ENCODE results near the gene KYNU. TPM values are rescaled to one million over a fixed set of nuclear protein-coding genes. Genes with fewer than 3 reads are reported as not detected.
"Not testable (repeated sequence)": the region's sequence is repeated elsewhere in the genome, so short reads cannot be mapped to it uniquely, and the experiment has no call there.

Gene KYNU
- polyA plus RNA-seq, 10 donors: 0.52 to 1.2 (median 0.81) TPM

GRCh38 chr2:142870526-142870925 is 6.9 kb upstream of the KYNU start:
- no peak for DNase-seq

- DNase-seq: no peak
These were observed 6.1 kb upstream of the KYNU start for GRCh38 chr2:142871396-142871795.

DNA sequence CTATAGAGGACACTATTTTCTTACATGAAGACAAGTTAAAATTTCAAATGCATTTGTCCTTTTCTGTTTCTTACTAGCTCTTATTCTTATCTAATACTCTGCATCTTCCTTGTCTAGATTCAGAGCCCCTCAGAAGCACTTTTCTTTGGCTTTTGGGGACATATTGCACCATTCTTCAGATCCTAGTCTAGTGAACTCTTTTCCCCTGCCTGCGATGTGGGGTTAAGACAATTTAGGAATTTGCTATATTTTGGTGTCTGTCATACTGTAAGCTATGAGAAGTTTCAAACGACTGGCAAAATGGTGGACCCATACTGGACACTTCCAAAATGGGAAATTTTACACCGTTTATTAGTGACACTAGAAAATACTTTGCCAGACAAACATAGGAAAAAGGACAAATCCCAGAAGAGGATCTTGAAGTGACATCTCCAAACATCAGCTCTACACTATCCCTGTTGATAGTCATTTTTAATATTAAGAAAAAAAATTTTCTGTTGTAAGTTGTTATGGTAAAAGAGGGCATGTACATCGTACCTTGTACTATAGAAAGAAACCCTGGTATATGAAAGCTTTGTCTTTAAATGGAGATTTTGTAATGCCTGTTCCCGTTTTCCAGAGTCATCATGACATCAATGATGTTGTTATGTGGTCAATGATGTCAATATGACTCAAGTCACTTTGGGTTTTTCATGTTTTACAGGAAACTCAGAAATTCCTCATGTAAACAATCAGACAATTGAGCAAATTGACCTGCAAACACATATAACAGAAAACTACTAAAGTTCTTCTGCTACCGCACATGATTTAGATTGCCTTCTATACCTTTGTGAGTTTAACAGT is 4.4 kb upstream of the KYNU start:
- peak in 1 of 3 donors; percentile 42 for DNase-seq

- DNase-seq: no peak
These were observed 3.6 kb upstream of the KYNU start for GRCh38 chr2:142873831-142874287.

- DNase-seq: peak in 1 of 3 donors; percentile 41
These were observed 3.1 kb upstream of the KYNU start for GRCh38 chr2:142874293-142874814.

- DNase-seq: no peak
These were observed 2.5 kb upstream of the KYNU start for GRCh38 chr2:142875010-142875409.

GRCh38 chr2:142875652-142876051 is 1.8 kb upstream of the KYNU start:
- DNase-seq: no peak

DNA sequence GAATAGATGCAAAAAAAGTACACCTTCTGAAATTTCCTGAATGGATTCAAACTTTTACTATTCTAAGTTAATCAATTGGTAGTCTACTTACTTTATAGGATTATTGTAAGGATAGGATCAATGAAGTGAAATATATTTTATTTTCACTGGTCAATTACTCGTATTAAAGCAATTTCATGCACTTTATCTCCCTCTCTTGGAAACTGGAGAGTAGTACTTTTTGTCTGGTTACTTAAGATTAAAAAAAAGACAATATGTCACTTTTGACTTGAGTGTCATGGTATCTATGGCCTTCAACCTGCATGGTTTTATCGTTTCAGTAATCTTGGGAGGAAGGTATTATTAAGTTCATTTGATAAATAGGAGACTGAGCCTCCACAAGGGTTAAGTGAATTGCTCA is 1.0 kb upstream of the KYNU start:
- DNase-seq: no peak

DNA sequence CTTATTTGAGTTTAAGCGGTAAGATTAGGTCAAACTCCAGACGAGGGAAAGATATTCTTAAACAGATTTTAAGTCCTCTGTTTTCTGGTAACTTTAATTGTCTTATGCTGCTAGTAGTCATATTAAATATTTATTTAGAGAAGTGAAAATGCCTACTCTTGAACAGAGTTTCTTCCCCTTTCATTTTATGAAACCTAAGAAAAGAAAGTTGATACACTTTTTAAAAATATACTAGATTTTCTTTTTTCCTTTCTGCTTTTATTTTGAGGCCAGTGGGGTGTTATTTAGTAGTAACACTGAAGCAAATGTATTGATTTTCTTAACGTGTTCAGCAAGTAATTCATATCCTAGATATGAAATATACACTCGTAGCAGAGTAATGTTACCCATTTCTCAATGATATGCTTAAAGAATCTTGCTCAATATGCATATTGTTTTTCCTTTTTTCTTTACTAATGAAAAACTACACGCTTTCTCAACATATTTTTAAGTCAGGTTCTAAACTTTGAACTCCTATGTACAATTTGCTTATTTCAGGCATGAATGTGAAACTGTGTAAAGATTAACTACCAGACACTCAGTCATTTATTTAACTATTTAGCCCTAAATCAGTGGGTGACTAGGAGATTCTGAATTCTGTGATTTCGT is 691 bp downstream of the KYNU start:
- no peak for DNase-seq

- no peak for DNase-seq
These were observed 1.7 kb downstream of the KYNU start for GRCh38 chr2:142879151-142879550.

DNA sequence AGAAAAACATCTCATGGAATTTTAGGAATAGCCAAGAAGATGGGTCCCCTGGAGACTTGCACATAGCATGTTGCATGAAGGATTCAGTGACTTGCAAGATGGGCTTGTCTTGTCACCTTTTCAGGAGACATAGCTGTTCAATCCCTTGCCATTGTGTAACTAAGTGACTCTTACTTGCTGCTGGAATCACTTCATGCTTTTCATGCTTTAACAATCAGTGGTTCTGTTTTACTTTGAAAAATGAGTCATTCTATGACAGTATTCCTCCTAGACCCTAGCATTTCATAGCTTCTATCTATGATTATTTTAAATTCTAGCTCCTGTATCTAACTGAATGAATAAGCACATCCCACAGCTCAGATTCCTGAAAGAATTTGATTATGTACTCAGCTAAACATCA is 2.8 kb downstream of the KYNU start:
- DNase-seq: peak in 1 of 3 donors; percentile 25

DNA sequence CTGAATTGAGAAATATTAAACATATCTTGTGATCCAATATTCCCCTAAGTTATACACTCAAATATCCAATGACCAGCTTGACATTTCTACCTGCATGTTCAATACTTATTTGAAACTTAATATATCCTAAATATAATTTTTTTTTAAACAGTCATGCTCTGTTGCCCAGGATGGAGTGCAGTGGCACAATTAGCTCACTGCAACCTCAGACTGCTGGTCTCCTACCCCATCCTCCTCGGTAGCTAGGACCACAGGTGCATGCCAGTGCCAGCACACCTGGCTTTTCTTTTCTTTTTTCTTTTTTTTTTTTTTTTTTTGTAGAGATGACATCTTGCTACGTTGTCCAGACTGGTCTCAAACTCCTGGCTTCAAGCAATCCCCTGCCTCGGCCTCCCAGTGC is 4.2 kb downstream of the KYNU start:
- DNase-seq: no peak

DNA sequence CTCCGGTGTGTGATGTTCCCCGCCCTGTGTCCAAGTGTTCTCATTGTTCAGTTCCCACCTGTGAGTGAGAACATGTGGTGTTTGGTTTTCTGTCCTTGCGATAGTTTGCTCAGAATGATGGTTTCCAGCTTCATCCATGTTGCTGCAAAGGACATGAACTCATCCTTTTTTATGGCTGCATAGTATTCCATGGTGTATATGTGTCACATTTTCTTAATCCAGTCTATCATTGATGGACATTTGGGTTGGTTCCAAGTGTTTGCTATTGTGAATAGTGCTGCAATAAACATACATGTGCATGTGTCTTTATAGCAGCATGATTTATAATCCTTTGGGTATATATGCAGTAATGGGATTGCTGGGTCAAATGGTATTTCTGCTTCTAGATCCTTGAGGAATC is 5.0 kb downstream of the KYNU start:
- DNase-seq: not testable (repeated sequence)

GRCh38 chr2:142883526-142883925 is 6.1 kb downstream of the KYNU start:
- no peak for DNase-seq

GRCh38 chr2:142885543-142885942 is 8.1 kb downstream of the KYNU start:
- no peak for DNase-seq

- DNase-seq: no peak
These were observed 15.3 kb downstream of the KYNU start for GRCh38 chr2:142892715-142893114.

DNA sequence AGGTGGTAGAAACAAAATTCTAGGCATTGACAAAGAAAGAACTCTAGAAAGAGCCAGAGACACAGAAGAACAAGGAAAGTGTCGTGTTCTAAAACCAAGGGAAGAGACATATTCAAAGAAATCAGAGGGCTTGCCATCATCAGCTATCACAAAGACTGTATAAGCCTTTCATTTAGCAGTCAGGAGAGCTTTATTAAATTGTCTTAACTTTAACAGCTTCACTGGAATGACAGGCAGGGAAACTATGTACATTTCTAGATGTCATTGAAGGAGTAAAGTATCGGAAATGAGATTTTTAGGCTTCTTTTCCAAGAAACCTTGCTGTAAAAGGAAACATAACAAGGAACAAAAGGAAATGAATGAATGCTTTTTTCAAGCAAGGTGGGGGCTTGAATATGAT is 15.8 kb downstream of the KYNU start:
- no peak for DNase-seq

- DNase-seq: no peak
These were observed 20.3 kb downstream of the KYNU start for GRCh38 chr2:142897807-142898206.

DNA sequence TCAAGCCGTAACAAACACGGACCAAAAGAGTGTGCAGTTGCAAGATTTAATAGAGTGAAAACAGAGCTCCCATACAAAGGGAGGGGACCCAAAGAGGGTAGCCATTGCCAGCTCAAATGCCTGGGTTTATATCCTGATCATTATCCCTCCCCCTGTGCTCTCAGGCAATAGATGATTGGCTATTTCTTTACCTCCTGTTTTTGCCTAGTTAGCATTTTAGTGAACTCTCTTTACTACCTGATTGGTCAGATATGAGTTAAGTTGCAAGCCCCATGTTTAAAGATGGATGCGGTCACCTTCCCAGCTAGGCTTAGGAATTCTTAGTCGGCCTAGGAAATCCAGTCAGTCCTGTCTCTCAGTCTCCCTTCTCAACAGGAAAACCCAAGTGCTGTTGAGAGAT is 22.9 kb downstream of the KYNU start:
- DNase-seq: not testable (repeated sequence)

GRCh38 chr2:142901780-142902179 is 24.3 kb downstream of the KYNU start:
- DNase-seq: no peak

DNA sequence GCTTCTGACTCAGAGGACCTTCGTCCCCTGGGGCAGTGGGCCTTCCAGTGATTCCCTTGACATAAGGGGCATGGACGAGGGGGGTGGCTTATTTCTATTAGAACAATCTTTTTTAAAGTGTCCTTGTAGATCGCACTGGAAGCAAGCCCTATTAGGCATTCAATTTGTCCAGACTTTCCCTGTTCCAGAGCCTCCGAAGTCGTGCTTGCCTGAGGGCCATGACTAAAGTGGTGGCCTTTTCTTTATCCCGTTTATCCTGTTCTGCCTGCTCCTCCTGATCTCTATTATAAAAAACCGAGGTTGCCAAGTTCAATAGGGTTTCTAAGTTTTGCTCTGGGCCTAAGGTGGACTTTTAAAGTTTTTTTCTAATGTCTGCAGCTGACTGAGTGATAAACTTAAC is 26.3 kb downstream of the KYNU start:
- not testable (repeated sequence) for DNase-seq

GRCh38 chr2:142907653-142908052 is 30.2 kb downstream of the KYNU start:
- no peak for DNase-seq
